ENCODE data around the gene SLC22A8. TPM values are rescaled to one million over a fixed set of nuclear protein-coding genes. Genes with fewer than 3 reads are reported as not detected.
"Not testable (repeated sequence)": the region's sequence is repeated elsewhere in the genome, so short reads cannot be mapped to it uniquely, and the experiment has no call there.

Gene SLC22A8
- total and polyA plus RNA-seq, 8 donors = 0.17 to 0.54 (median 0.37) TPM; not detected in 3

- intact Hi-C loops (cut with DNase I) = no loop called here
- H3K27me3 ChIP-seq = no peaks in the 10 kb centered on the region
- TF ChIP-seq, protein P1, sequence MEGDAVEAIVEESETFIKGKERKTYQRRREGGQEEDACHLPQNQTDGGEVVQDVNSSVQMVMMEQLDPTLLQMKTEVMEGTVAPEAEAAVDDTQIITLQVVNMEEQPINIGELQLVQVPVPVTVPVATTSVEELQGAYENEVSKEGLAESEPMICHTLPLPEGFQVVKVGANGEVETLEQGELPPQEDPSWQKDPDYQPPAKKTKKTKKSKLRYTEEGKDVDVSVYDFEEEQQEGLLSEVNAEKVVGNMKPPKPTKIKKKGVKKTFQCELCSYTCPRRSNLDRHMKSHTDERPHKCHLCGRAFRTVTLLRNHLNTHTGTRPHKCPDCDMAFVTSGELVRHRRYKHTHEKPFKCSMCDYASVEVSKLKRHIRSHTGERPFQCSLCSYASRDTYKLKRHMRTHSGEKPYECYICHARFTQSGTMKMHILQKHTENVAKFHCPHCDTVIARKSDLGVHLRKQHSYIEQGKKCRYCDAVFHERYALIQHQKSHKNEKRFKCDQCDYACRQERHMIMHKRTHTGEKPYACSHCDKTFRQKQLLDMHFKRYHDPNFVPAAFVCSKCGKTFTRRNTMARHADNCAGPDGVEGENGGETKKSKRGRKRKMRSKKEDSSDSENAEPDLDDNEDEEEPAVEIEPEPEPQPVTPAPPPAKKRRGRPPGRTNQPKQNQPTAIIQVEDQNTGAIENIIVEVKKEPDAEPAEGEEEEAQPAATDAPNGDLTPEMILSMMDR (IDR thresholded peaks at IDR 0.05) = no peak
- DNase-seq (no peak), ATAC-seq (no peak)
- no peak overlapping the region for H3K27ac ChIP-seq
- H3K9me3 ChIP-seq = no peaks in the 10 kb centered on the region
- H3K4me3 ChIP-seq = no peak overlapping the region
- peaks cover 5 to 12% of the 10 kb centered on the region in 2 donors for H3K4me1 ChIP-seq
- no peaks in the 10 kb centered on the region for H3K36me3 ChIP-seq
Observed at GRCh38 chr11:62957147-62957546, 58.5 kb downstream of the SLC22A8 start.

DNA sequence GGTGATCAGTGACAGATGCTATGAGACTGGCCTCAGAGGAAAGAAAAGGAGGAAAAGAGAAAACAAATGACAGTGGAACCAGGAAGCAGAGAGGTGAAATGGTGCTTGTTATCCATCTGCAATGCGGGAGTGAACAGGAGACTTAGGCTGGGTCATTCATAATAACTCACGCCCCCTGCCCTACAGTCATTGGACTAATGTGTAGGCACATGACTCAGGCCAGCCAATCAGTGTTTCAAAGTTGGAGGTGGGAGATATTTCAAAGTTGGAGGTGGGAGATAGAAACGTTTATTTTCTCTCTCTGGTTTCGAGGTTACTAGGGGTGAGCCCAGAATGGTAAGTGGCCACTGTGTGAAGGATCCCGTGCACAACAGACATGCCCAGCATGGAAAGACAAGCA, 61.2 kb downstream of the SLC22A8 start:
- DNase-seq = no peak
- TF ChIP-seq, protein P1 (IDR thresholded peaks at IDR 0.05) = no peak
- no peak for ATAC-seq
- no peak overlapping the region for H3K27ac ChIP-seq
- no peaks in the 10 kb centered on the region for H3K9me3 ChIP-seq
- H3K4me1 ChIP-seq = peaks cover 5 to 9% of the 10 kb centered on the region in 2 donors
- H3K4me3 ChIP-seq = no peak overlapping the region
- no peaks in the 10 kb centered on the region for H3K36me3 ChIP-seq
- H3K27me3 ChIP-seq = no peaks in the 10 kb centered on the region
- intact Hi-C loops (cut with DNase I) = no loop called here

DNA sequence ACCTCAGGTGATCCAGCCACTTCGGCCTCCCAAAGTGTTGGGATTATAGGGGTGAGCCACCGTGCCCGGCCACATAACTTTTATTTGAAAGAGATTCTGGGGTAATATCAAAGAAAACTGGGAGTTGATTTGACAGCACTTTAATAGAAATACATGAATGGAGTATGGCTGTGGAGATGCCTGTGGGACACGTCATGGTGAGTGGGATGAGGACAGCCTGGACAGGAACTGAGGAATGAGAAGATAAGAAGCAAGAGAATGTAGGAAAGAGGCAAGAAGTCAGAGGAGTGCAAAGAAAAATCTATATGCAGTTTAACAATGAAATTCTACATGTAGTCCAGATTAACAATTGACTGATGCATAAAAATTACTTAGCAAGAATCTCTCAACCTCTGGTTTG, 61.8 kb downstream of the SLC22A8 start:
- Histone ChIP-seq H3K27me3 (no peaks in the 10 kb centered on the region), H3K27ac (no peak overlapping the region), H3K9me3 (no peaks in the 10 kb centered on the region), H3K4me3 (no peak overlapping the region), H3K4me1 (peaks cover 0 to 2% of the 10 kb centered on the region in 2 donors), H3K36me3 (no peaks in the 10 kb centered on the region)
- intact Hi-C loops (cut with DNase I) = no loop called here
- ATAC-seq (no peak), DNase-seq (no peak)
- TF ChIP-seq, protein P1 (IDR thresholded peaks at IDR 0.05) = no peak

GRCh38 chr11:62948765-62949320, 66.8 kb downstream of the SLC22A8 start:
- ATAC-seq = no peak
- intact Hi-C loops (cut with DNase I) = no loop called here
- Histone ChIP-seq H3K27ac (no peak overlapping the region), H3K36me3 (no peaks in the 10 kb centered on the region), H3K9me3 (peaks cover 0 to 3% of the 10 kb centered on the region in 2 donors), H3K27me3 (no peaks in the 10 kb centered on the region), H3K4me3 (no peak overlapping the region), H3K4me1 (no peaks in the 10 kb centered on the region)
- TF ChIP-seq, protein P1 (IDR thresholded peaks at IDR 0.05) = no peak
- no peak for DNase-seq

DNA sequence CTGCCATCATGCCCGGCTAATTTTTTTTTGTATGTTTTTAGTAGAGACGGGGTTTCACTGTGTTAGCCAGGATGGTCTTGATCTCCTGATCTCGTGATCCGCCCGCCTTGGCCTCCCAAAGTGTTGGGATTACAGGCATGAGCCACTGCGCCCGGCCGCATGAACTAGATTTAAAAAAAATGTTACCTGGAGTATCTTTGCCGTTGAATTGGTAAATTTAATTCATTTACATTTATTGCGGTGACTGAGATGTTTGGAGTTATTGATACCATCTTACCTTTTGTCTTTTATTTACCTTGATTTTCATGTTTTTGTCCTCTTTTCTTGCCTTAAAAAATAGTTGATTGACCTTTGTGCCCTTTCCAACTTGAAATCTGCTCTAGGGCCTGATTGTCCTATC, 70.1 kb downstream of the SLC22A8 start:
- DNase-seq = not testable (repeated sequence)

More for the DNA sequence above, 70.1 kb downstream of the SLC22A8 start:
- H3K9me3 ChIP-seq; ATAC-seq; intact Hi-C loops (cut with DNase I); H3K4me1 ChIP-seq; H3K27me3 ChIP-seq; H3K36me3 ChIP-seq; H3K27ac ChIP-seq; H3K4me3 ChIP-seq: not testable (repeated sequence)

Other genes with a start within 250 kb of the SLC22A8 start
- gene TAF6L, start 244.4 kb downstream of the SLC22A8 start, total RNA-seq = 10 to 100 TPM; 14.5 to 24.9 TPM
- 10 to 100 TPM; 26.6 to 35.2 (median 30.3) TPM for gene TAF6L, start 244.4 kb downstream of the SLC22A8 start, polyA plus RNA-seq (ENCODE audit: insufficient read length in 6 of 6)
- 10 to 100 TPM; 52.7 to 58.7 TPM for gene TMEM179B, start 228.4 kb downstream of the SLC22A8 start, total RNA-seq
- 10 to 100 TPM; 43.9 to 56.7 (median 49.8) TPM for gene TMEM179B, start 228.4 kb downstream of the SLC22A8 start, polyA plus RNA-seq (ENCODE audit: insufficient read length in 6 of 6)
- 10 to 100 TPM; 15.7 to 16.2 TPM for gene TMEM223, start 223.8 kb downstream of the SLC22A8 start, total RNA-seq
- gene TMEM223, start 223.8 kb downstream of the SLC22A8 start, polyA plus RNA-seq (ENCODE audit: insufficient read length in 6 of 6) = 10 to 100 TPM; 19.6 to 26.4 (median 20.7) TPM
- gene NXF1, start 210.4 kb downstream of the SLC22A8 start, total RNA-seq = 10 to 100 TPM; 67.8 to 73.0 TPM
- gene NXF1, start 210.4 kb downstream of the SLC22A8 start, polyA plus RNA-seq (ENCODE audit: insufficient read length in 6 of 6) = 100 to 1,000 TPM; 118 to 157 (median 134) TPM
- 10 to 100 TPM; 38.9 to 40.5 TPM for gene STX5, start 183.8 kb downstream of the SLC22A8 start, total RNA-seq
- 10 to 100 TPM; 49.5 to 55.7 (median 51.2) TPM for gene STX5, start 183.8 kb downstream of the SLC22A8 start, polyA plus RNA-seq (ENCODE audit: insufficient read length in 6 of 6)
- gene TEX54, start 183.0 kb downstream of the SLC22A8 start, total RNA-seq = not detected
- under 1 TPM in 2 of 6 donors, not detected in 4; 0.36 to 0.69 TPM for gene TEX54, start 183.0 kb downstream of the SLC22A8 start, polyA plus RNA-seq (ENCODE audit: insufficient read length in 6 of 6)
- 10 to 100 TPM; 24.6 to 45.4 TPM for gene WDR74, start 176.3 kb downstream of the SLC22A8 start, total RNA-seq
- 10 to 100 TPM; 36.1 to 54.0 (median 43.3) TPM for gene WDR74, start 176.3 kb downstream of the SLC22A8 start, polyA plus RNA-seq (ENCODE audit: insufficient read length in 6 of 6)
- gene SLC3A2, start 134.9 kb downstream of the SLC22A8 start, total RNA-seq = 100 to 1,000 TPM; 131 to 228 TPM
- gene SLC3A2, start 134.9 kb downstream of the SLC22A8 start, polyA plus RNA-seq (ENCODE audit: insufficient read length in 6 of 6) = 100 to 1,000 TPM; 161 to 223 (median 180) TPM
- 1 to 10 TPM; 1.2 to 2.3 TPM for gene CHRM1, start 94.5 kb downstream of the SLC22A8 start, total RNA-seq
- under 1 TPM; 0.34 to 0.71 (median 0.52) TPM for gene CHRM1, start 94.5 kb downstream of the SLC22A8 start, polyA plus RNA-seq (ENCODE audit: insufficient read length in 6 of 6)
- not detected for gene SLC22A6, start 30.9 kb downstream of the SLC22A8 start, total RNA-seq
- under 1 TPM in 5 of 6 donors, not detected in 1; 0.08 to 0.34 (median 0.14) TPM for gene SLC22A6, start 30.9 kb downstream of the SLC22A8 start, polyA plus RNA-seq (ENCODE audit: insufficient read length in 6 of 6)
- not detected for gene SLC22A24, start 128.4 kb upstream of the SLC22A8 start, total RNA-seq
- gene SLC22A24, start 128.4 kb upstream of the SLC22A8 start, polyA plus RNA-seq (ENCODE audit: insufficient read length in 6 of 6) = not detected
- not detected for gene SLC22A25, start 227.8 kb upstream of the SLC22A8 start, total RNA-seq
- under 1 TPM; 0.11 to 0.17 (median 0.14) TPM for gene SLC22A25, start 227.8 kb upstream of the SLC22A8 start, polyA plus RNA-seq (ENCODE audit: insufficient read length in 6 of 6)

Measured in left lung (tissue), 10 donors.